ENCODE data around the gene CMC1. TPM values are rescaled to one million over a fixed set of nuclear protein-coding genes. Genes with fewer than 3 reads are reported as not detected.

CMC1 gene
- total and polyA plus RNA-seq, 9 of the 15 experiments (the other 6 are each of a cell fraction or from before 2014, with no cell fraction given), result 15.9 to 74.6 (median 48.9) TPM

- TF ChIP-seq TRIM25 (IDR thresholded peaks at IDR 0.05; ENCODE audit: borderline replicate concordance), result no peak
- TF ChIP-seq PREB (CRISPR knock-in tag; IDR thresholded peaks at IDR 0.05), result peak; percentile 56; the same call in 1 of the 2 replicates
- peak; percentile 81; the same call in 1 of the 2 replicates for TF ChIP-seq FOXK1 (CRISPR knock-in tag; IDR thresholded peaks at IDR 0.05; ENCODE audit: borderline replicate concordance)
- peak; percentile 92 for TF ChIP-seq MAX (CRISPR knock-in tag; IDR thresholded peaks at IDR 0.05)
- peak; percentile 85 for TF ChIP-seq ZNF384 (IDR thresholded peaks at IDR 0.05; ENCODE audit: low read depth, low read length)
- TF ChIP-seq SOX6 (IDR thresholded peaks at IDR 0.05), result 0 out of 2 replicates have a peak, but pooled peaks have one; percentile 24
- TF ChIP-seq SMAD4 (CRISPR knock-in tag; conservative IDR thresholded peaks at IDR 0.05), result 0 out of 2 replicates have a peak, but pooled peaks have one; percentile 35
- TF ChIP-seq SRF (CRISPR knock-in tag; IDR thresholded peaks at IDR 0.05), result peak in 1 of 2 experiments; percentile 91; a peak in 2 of 4 replicates
- TF ChIP-seq E2F6 (IDR thresholded peaks at IDR 0.05; ENCODE audit: borderline replicate concordance in 1 of 2, extremely low read depth in 1 of 2, insufficient read depth in 1 of 2, insufficient read length in 1 of 2, low read depth in 1 of 2, low read length in 1 of 2, poor library complexity in 1 of 2, severe bottlenecking in 1 of 2), result peak; percentile 80 to 89
- TF ChIP-seq ZBTB2 (IDR thresholded peaks at IDR 0.05), result peak; percentile 92
- peak; percentile 93 for TF ChIP-seq ZFX (CRISPR knock-in tag; IDR thresholded peaks at IDR 0.05)
- no peak for TF ChIP-seq ZNF77 (CRISPR knock-in tag; IDR thresholded peaks at IDR 0.05)
- peak; percentile 50 to 55; a peak in 2 of 4 replicates for TF ChIP-seq UBTF (IDR thresholded peaks at IDR 0.05; ENCODE audit: borderline replicate concordance in 1 of 2, low read depth in 2 of 2, low read length in 2 of 2)
- TF ChIP-seq SP1 (CRISPR knock-in tag; IDR thresholded peaks at IDR 0.05), result peak; percentile 95
- peak; percentile 19 for TF ChIP-seq NEUROD1 (IDR thresholded peaks at IDR 0.05; ENCODE audit: borderline replicate concordance, low read depth, low read length, partially characterized antibody)
- TF ChIP-seq ZNF561 (CRISPR knock-in tag; conservative IDR thresholded peaks at IDR 0.05), result no peak
- TF ChIP-seq CXXC5 (CRISPR knock-in tag; IDR thresholded peaks at IDR 0.05), result peak; percentile 75
Measured at GRCh38 chr3:28241221-28242160, at the start of gene CMC1 (continued).
